ENCODE results near the gene DNAH10. TPM values are rescaled to one million over a fixed set of nuclear protein-coding genes. Genes with fewer than 3 reads are reported as not detected.
A peak's percentile ranks its signal among the peaks of the same experiment; 100 is the strongest.
"Not testable (repeated sequence)": the region's sequence is repeated elsewhere in the genome, so short reads cannot be mapped to it uniquely, and the experiment has no call there.

DNAH10 gene
- polyA plus RNA-seq, 3 donors from 2014 or later, result 0.02 to 0.24 (median 0.16) TPM

DNA sequence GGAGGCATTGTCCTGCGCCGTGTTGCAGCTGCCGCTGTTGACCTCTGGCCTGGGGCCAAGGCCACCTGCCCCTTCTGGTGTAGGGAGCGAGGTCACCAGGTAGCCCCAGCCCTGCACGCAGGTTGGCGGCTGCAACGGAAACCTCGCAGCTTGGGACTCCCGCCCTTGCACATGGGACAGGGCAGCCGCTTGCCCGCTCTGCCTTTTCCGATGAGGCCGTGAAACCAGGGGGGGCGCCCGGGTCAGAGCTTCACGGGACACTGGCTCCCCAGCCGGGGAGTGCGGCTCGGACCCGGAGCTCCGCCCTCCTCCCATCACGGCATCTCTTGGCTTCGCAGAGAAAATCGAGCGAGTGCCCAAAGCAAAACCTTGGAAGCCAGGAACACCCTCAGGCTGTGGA lies 25.4 kb downstream of the DNAH10 start:
- no peak for DNase-seq
- H3K9me3 Mint-ChIP-seq, result no peaks in the 10 kb centered on the region
- H3K4me3 Mint-ChIP-seq, result no peak overlapping the region
- no peaks in the 10 kb centered on the region for H3K4me1 Mint-ChIP-seq
- no peak overlapping the region for H3K27ac Mint-ChIP-seq
- H3K36me3 Mint-ChIP-seq, result peaks cover 0 to 3% (median 0%) of the 10 kb centered on the region in 3 donors
- H3K27me3 Mint-ChIP-seq (ENCODE audit: low read depth in 3 of 3), result peaks cover 4 to 9% (median 5%) of the 10 kb centered on the region in 3 donors

DNA sequence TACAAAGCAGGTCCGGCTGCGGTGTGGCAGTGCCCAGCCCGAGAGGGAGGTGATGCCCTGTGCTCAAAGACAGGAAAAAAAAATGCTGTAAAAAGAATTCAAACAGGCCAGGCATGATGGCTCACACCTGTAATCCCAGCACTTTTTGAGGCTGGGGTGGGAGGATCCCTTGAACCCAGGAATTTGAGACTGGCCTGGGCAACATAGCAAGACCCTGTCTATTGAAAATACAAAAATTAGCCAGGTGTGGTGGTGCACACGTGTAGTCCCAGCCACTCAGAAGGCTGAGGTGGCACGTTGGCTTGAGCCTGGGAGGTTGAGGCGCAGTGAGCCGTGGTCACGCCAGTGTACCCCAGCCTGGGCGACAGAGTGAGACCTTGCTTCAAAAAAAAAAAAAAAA lies 26.4 kb downstream of the DNAH10 start:
- Mint-ChIP-seq H3K9me3 (no peaks in the 10 kb centered on the region), H3K4me1 (no peaks in the 10 kb centered on the region)

DNA sequence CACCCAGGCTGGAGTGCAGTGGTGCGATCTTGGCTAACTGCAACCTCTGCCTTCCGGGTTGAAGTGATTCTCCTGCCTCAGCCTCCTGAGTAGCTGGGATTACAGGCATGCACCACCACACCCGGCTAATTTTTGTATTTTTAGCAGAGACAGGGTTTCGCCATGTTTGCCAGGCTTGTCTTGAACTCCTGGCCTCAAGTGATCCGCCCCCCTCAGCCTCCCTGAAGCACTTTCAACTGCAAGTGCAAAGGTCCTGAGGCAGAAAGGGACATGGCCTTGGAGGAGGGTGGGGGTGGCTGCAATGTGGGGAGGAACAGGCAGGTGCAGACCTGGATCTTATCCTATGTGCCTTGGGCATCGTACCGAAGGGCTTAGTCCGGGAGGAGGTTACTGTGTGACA lies 27.3 kb downstream of the DNAH10 start:
- not testable (repeated sequence) for H3K36me3 Mint-ChIP-seq; H3K9me3 Mint-ChIP-seq; H3K4me1 Mint-ChIP-seq; H3K27ac Mint-ChIP-seq; DNase-seq; H3K4me3 Mint-ChIP-seq; H3K27me3 Mint-ChIP-seq (ENCODE audit: low read depth in 3 of 3)

More for the DNA sequence above, 26.4 kb downstream of the DNAH10 start:
- Mint-ChIP-seq H3K4me3 (no peak overlapping the region), H3K36me3 (no peaks in the 10 kb centered on the region), H3K27ac (no peak overlapping the region), H3K27me3 (ENCODE audit: low read depth in 3 of 3) (peaks cover 2 to 5% (median 5%) of the 10 kb centered on the region in 3 donors)
- no peak for DNase-seq

DNA sequence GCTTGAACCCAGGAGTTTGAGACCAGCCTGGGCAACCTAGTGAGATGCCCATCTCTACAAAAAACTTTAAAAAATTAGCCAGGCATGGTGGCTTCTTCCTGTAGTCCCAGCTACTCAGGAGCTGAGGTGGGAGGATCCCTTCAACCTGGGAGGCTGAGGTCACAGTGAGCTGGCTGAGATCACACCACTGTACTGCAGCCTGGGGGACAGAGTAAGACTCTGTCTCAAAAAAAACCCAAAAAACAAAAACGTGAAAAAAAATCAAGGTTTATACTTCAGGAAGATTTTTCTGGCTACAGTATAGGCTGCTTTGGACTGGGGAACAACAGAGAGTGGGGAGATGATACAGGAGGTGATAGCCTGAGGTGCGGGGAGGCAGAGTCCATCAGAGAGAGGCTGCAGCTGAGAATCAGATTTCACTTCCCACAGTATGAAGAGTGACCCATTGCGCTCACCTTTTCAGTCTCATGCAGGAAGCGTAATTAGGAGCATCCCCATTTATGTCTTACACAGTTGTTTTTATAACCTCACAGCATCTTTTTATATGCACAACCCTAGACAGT lies 28.9 kb downstream of the DNAH10 start:
- no peak overlapping the region for H3K27ac Mint-ChIP-seq

DNA sequence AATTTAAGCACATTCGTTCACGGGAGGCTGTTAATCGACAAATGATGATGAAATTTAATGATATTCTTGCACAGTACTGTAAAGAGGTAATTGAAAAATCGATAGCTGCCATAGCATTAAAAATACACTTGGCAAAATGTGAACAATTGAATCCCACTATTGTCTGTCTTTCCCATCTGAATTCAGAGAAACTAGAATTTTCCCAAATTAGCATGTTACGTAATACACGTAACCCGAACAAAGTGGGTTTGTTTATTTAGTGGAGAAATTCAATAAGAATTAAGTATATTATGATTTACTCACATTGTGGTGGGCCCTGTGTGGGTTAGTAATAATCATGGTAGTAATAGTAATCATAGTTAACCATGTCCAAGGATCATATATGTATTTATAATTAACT lies 31.9 kb downstream of the DNAH10 start:
- Mint-ChIP-seq H3K9me3 (no peaks in the 10 kb centered on the region), H3K27me3 (ENCODE audit: low read depth in 3 of 3) (peaks cover 0 to 10% (median 4%) of the 10 kb centered on the region in 3 donors), H3K4me3 (no peak overlapping the region), H3K4me1 (no peaks in the 10 kb centered on the region), H3K27ac (no peak overlapping the region), H3K36me3 (no peaks in the 10 kb centered on the region)
- no peak for DNase-seq

More for the DNA sequence above, 28.9 kb downstream of the DNAH10 start:
- Mint-ChIP-seq H3K36me3 (no peaks in the 10 kb centered on the region), H3K27me3 (ENCODE audit: low read depth in 3 of 3) (peaks cover under 1 to 6% (median 2%) of the 10 kb centered on the region in 3 donors), H3K4me3 (no peak overlapping the region), H3K4me1 (no peaks in the 10 kb centered on the region), H3K9me3 (no peaks in the 10 kb centered on the region)
- DNase-seq, result no peak

DNA sequence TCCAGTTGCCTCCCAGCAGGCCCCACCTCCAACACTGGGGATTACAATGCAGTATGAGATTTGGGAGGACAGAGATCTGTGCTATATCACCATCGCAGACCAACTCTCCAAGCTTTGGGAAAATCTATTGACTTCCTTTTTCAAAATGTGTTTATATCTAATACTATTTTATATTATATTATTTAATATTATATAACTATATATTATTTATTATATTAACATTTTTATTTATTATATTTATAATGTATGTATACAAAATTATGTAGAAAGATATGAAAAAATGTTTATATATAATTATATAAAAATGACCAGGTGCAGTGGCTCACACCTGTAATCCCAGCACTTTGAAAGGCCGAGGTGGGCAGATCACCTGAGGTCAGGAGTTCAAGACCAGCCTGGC lies 36.4 kb downstream of the DNAH10 start:
- DNase-seq, result no peak
- H3K4me3 Mint-ChIP-seq, result no peak overlapping the region
- H3K36me3 Mint-ChIP-seq, result no peaks in the 10 kb centered on the region
- H3K4me1 Mint-ChIP-seq, result no peaks in the 10 kb centered on the region
- peaks cover 3 to 11% (median 5%) of the 10 kb centered on the region in 3 donors for H3K27me3 Mint-ChIP-seq (ENCODE audit: low read depth in 3 of 3)
- no peak overlapping the region for H3K27ac Mint-ChIP-seq
- H3K9me3 Mint-ChIP-seq, result no peaks in the 10 kb centered on the region

DNA sequence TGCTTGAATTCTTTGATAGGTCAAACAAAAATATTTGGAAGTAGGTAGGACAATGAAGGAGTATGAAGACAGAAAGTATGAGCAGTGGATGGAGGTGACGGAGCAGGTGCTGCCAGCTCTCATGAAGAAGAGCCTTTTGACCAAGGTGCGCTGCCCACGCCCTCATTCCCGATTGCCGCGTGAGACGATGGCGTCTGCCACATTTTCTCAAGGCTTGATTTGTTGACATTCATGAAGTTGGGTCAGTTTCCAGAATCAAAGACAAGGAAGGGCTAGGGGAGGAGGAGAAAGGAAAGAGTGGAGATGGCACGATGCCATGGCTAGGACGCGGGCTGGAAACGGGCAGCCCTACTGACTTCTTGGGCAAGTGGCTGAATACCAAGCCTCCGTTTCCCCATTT lies 37.1 kb downstream of the DNAH10 start:
- no peaks in the 10 kb centered on the region for H3K36me3 Mint-ChIP-seq
- no peaks in the 10 kb centered on the region for H3K9me3 Mint-ChIP-seq
- H3K27ac Mint-ChIP-seq, result no peak overlapping the region
- no peak for DNase-seq
- no peaks in the 10 kb centered on the region for H3K4me1 Mint-ChIP-seq
- H3K4me3 Mint-ChIP-seq, result no peak overlapping the region
- peaks cover 3 to 11% (median 5%) of the 10 kb centered on the region in 3 donors for H3K27me3 Mint-ChIP-seq (ENCODE audit: low read depth in 3 of 3)

DNA sequence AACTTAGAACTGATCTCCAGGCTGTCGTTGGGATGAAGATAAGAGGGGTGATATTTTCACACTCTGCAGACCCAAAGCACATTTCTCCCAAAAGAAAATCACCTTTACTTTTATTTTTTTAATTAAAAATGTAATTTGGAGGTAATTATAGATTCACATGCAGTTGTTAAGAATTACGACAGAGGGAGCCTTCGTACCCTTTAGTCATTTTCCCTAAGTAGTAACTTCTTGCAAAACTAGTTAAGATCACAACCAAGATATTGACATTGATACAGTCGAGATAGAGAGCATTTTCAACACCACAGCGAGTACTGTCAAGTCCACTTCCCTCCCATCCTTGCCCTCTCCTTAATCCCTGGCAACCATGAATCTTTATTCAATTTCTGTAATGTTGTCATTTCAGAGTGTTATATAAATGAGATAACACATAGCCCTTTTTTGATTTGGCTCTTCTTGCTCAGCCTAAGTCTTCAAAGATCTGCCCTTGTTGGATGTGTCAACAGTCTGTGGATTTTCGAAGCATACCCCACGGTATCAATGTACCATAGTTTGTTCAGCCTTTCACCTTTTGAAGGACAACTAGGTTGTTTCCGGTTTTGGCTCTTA lies 39.6 kb downstream of the DNAH10 start:
- Mint-ChIP-seq H3K36me3 (no peaks in the 10 kb centered on the region), H3K27me3 (ENCODE audit: low read depth in 3 of 3) (peaks cover 5 to 11% (median 5%) of the 10 kb centered on the region in 3 donors), H3K9me3 (no peaks in the 10 kb centered on the region), H3K4me1 (no peaks in the 10 kb centered on the region), H3K27ac (no peak overlapping the region), H3K4me3 (no peak overlapping the region)
- no peak for DNase-seq

DNA sequence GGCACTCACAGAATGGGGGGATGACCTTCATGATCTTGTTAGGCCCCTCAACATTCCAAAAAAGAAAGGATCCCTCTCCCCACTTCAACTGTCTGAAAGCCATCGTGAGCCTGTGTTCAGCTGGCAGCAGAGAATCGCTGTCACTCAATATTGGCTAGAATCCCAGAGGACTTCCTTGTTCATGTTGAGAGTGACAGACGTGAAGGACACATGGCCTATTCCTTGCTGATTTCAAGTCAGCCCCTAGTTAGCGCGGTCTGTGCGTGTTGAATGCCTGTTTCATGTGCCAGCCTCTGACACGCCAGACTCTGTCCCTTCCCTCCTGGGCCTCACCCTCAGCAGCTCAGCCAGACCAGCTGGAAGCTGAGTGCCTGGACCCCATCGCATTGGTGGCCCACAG lies 43.1 kb downstream of the DNAH10 start:
- Mint-ChIP-seq H3K27ac (no peak overlapping the region), H3K4me1 (no peaks in the 10 kb centered on the region), H3K36me3 (no peaks in the 10 kb centered on the region), H3K4me3 (no peak overlapping the region), H3K9me3 (no peaks in the 10 kb centered on the region), H3K27me3 (ENCODE audit: low read depth in 3 of 3) (peaks cover 4 to 7% (median 7%) of the 10 kb centered on the region in 3 donors)
- no peak for DNase-seq

DNA sequence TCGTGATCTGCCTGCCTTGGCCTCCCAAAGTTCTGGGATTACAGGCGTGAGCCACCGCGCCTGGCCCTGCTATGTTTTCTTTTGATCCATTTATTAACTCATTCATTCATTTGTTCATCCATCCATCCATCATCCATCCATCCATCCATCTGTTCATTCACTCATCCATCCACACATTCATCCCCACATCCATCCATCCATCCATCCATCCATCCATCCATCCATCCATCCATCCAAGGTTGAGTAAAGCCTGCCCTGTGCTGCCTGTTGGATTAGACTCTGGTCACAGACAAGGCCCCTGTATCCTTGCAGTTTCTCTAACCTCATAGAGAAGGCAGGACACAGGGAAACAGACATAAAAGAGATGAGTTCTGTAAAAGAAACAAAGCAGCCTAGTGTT lies 44.9 kb downstream of the DNAH10 start:
- no peak for DNase-seq
- Mint-ChIP-seq H3K36me3 (no peaks in the 10 kb centered on the region), H3K4me3 (no peak overlapping the region), H3K4me1 (no peaks in the 10 kb centered on the region), H3K27me3 (ENCODE audit: low read depth in 3 of 3) (peaks cover 2 to 7% (median 7%) of the 10 kb centered on the region in 3 donors), H3K27ac (peak overlapping the region in 1 of 6 donors; percentile 1), H3K9me3 (no peaks in the 10 kb centered on the region)

DNA sequence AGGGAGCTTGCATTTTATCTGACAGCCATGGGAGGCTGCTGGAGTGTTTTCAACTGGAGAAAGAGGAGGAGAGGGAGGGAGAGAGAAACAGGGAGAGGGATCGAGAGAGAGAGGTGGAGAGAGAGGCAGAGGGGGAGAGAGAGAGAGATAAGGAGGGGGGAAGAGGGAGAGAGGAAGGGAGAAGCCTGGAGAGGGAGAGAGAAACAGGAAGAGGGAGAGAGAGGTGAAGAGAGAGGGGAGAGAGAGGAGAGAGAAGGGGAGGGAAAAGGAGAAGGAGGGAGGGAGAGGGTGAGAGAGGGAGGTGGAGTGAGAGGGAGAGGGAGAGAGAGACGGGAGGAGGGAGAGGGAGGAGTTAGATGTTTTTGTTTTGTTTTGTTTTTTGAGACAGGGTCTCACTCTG lies 45.6 kb downstream of the DNAH10 start:
- H3K36me3 Mint-ChIP-seq, result no peaks in the 10 kb centered on the region
- H3K4me3 Mint-ChIP-seq, result no peak overlapping the region
- H3K27me3 Mint-ChIP-seq (ENCODE audit: low read depth in 3 of 3), result peaks cover 2 to 7% (median 7%) of the 10 kb centered on the region in 3 donors
- no peak overlapping the region for H3K27ac Mint-ChIP-seq
- H3K9me3 Mint-ChIP-seq, result no peaks in the 10 kb centered on the region
- no peak for DNase-seq
- H3K4me1 Mint-ChIP-seq, result no peaks in the 10 kb centered on the region

DNA sequence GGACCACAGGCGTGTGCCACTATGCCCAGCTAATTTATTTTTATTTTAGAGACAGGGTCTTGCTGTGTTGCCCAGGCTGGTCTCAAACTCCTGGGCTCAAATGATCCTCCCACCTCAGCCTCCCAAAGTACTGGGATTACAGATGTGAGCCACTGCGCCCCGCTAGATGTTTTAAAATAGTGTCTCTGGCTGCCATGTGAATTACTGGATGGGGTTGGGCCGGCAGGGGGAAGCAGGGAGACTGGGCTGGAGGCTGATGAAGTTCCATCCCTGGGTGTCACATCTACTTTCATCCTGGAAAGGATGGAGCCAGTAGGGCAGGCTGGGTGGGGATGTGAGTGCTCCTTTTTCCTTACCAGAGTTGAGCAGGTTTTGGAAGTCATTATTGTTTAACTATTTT lies 46.1 kb downstream of the DNAH10 start:
- no peaks in the 10 kb centered on the region for H3K9me3 Mint-ChIP-seq

DNA sequence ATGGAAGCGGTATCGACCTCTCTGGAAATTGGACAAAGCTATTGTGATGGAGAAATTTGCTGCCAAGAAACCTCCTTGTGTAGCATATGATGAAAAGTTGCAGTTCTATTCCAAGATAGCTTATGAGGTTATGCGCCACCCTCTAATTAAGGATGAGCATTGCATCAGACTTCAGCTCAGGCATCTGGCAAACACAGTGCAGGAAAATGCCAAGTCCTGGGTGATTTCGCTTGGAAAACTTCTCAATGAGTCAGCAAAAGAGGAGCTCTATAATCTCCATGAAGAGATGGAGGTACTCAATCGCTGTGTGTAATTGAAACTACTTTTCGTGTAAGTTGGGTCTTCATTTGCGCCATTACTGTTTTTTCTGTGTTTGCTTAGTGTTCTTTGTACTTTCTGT lies 51.2 kb downstream of the DNAH10 start:
- no peak for DNase-seq
- H3K4me3 Mint-ChIP-seq, result no peak overlapping the region
- peaks cover 0 to 8% (median 5%) of the 10 kb centered on the region in 3 donors for H3K27me3 Mint-ChIP-seq (ENCODE audit: low read depth in 3 of 3)
- no peaks in the 10 kb centered on the region for H3K4me1 Mint-ChIP-seq
- H3K36me3 Mint-ChIP-seq, result peaks cover 0 to 8% (median 5%) of the 10 kb centered on the region in 3 donors
- no peak overlapping the region for H3K27ac Mint-ChIP-seq
- peaks cover 0 to 19% (median 7%) of the 10 kb centered on the region in 6 donors for H3K9me3 Mint-ChIP-seq

More for the DNA sequence above, 46.1 kb downstream of the DNAH10 start:
- Mint-ChIP-seq H3K4me1 (no peaks in the 10 kb centered on the region), H3K27me3 (ENCODE audit: low read depth in 3 of 3) (peaks cover 2 to 7% (median 7%) of the 10 kb centered on the region in 3 donors), H3K27ac (no peak overlapping the region), H3K4me3 (no peak overlapping the region), H3K36me3 (no peaks in the 10 kb centered on the region)
- no peak for DNase-seq

DNA sequence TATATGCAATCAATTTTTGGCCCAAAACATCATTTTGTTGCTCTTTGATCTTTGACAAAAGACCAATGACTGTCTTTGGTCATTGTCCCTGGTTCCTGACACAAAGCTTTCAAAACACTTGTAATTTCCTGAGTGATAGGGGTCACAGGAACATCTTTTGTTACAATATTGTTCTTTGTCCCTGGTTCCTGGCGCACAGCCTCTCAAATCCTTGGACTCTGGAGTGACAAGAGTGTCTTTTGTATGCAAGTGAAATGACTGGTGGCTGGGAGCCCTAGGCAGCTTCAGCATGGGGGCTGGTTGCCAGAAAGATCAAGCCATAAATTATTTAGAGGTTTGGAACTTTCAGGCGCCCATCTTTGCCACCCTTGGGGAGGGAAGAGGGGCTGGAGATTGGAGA lies 53.9 kb downstream of the DNAH10 start:
- no peaks in the 10 kb centered on the region for H3K4me1 Mint-ChIP-seq
- DNase-seq, result no peak
- H3K27me3 Mint-ChIP-seq (ENCODE audit: low read depth in 3 of 3), result peaks cover 5 to 8% (median 7%) of the 10 kb centered on the region in 3 donors
- H3K4me3 Mint-ChIP-seq, result no peak overlapping the region
- H3K36me3 Mint-ChIP-seq, result peaks cover 0 to 8% (median 5%) of the 10 kb centered on the region in 3 donors
- peaks cover 0 to 19% (median 7%) of the 10 kb centered on the region in 6 donors for H3K9me3 Mint-ChIP-seq
- H3K27ac Mint-ChIP-seq, result no peak overlapping the region

Measured in immature natural killer cell (primary cell).